Measurements from ENCODE around the gene TRIM41. TPM values are rescaled to one million over a fixed set of nuclear protein-coding genes. Genes with fewer than 3 reads are reported as not detected.

TRIM41 gene
- total and polyA plus RNA-seq, 2 of the 13 experiments (the other 11 are each of a cell fraction or from before 2014, with no cell fraction given), result 10.2 to 16.7 TPM

DNA sequence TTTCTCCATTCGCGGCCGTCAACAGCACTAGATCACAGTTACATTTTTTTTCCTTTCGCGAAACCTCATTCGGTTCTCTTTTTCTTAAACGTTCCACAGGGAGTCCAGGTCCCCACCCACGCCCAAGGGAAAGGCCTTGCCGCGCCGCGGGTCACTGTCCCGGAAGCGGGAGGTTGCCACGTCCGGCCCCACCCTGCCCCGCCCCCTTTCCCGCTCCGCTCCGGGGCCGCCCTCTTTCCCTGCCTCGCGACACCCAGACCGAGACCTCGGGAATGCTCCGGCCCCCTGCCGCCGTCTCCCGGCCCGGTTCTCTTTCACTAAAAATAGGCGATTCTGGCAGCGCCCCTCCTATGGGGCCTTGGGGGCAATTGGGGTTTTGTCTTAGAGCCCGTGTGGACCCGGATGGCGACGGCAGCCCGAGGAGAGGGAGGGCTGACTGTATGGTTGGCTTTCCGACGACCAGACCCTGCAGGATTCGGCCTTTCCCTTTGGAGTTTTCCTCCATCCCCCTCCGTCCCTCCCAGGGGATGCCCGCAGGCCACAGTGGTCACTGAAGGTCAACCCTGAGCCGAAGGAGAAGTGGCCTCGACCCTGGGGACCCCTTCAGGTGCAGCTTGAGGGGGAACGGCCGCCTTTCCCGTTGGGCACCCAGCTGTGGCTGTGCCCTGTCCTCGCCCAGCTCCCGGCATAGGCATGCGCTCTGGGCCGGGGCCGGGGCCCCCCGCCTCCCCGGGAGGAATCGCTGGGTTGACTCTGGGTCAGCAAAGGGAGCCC lies 23.4 kb downstream of the TRIM41 start (continued):
- TF ChIP-seq GTF3A (CRISPR knock-in tag; conservative IDR thresholded peaks at IDR 0.05), result no peak
- TF ChIP-seq CREB1 (IDR thresholded peaks at IDR 0.05), result no peak
- no peak for TF ChIP-seq CREB1 (CRISPR knock-in tag; IDR thresholded peaks at IDR 0.05)
- TF ChIP-seq ZNF615 (CRISPR knock-in tag; IDR thresholded peaks at IDR 0.05; ENCODE audit: borderline replicate concordance), result 0 out of 2 replicates have a peak, but pooled peaks have one; percentile 64
- peak; percentile 75 for TF ChIP-seq GABPA (IDR thresholded peaks at IDR 0.05; ENCODE audit: low read depth, low read length)
- TF ChIP-seq GABPA (CRISPR knock-in tag; IDR thresholded peaks at IDR 0.05; ENCODE audit: low read depth), result peak; percentile 89
- no peak for TF ChIP-seq ZNF138 (CRISPR knock-in tag; IDR thresholded peaks at IDR 0.05; ENCODE audit: low read depth)
- TF ChIP-seq MED8 (CRISPR knock-in tag; IDR thresholded peaks at IDR 0.05; ENCODE audit: insufficient replicate concordance), result peak; percentile 50

DNA sequence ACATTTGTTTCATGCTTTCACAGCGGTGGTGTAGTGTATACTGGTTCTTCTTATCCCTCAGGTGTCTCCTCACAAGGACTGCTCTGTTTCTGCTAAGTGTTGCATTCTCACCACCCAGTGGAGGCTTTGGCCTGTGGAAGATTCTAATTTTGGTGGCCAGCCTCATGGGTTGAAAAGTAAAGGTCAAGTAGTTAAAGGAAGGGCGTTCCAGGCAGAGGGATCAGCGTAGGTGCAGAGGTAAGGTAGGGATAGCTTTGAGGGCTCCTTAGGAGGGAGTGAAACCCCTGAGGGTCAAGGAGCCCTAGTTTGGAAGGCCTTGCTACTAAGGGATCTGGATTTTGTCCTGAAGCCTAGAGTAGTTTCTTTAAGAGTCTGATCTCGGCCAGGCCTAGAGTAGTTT lies 25.2 kb downstream of the TRIM41 start:
- peak overlapping the region; percentile 60 to 94 (median 91) for H3K4me3 ChIP-seq (replicated peaks in 1 of 3; ENCODE audit: insufficient read depth in 1 of 3, low read depth in 2 of 3, low read length in 3 of 3)
- H3K9ac ChIP-seq (ENCODE audit: insufficient read depth, low read depth, low read length), result peak overlapping the region; percentile 74
- peaks cover 29% of the 10 kb centered on the region for H4K20me1 ChIP-seq (ENCODE audit: insufficient read depth, low read length)
- 53% methylated on average over 3 of the region's 4 CpGs for WGBS (ENCODE audit: low lambda C conversion rate)
- ChIA-PET CTCF (ENCODE audit: low intra/inter-chr PET ratio, low total read pairs) (no interaction called here), POLR2A (interaction anchor here (7.1 to 7.5 kb wide), 2 partner anchors 12 to 15 kb away, joined by 41 to 102 read pairs; partner anchors contain the start of gene TRIM52)
- intact Hi-C loops (cut with micrococcal nuclease; ENCODE audit: unreplicated experiment) (no loop called here), in situ Hi-C loops (cut with HindIII; ENCODE audit: extremely low pct_ligation_motif_present, low pct_unique_long_range_greater_than_20kb) (no loop called here)
- no peaks in the 10 kb centered on the region; a peak in 1 of 5 replicates for H3K27me3 ChIP-seq (ENCODE audit: control insufficient read depth in 1 of 2, insufficient read depth in 2 of 2, low read length in 2 of 2)
- TF ChIP-seq POLR2G (IDR thresholded peaks at IDR 0.05; ENCODE audit: low read depth, low read length) (0 out of 2 replicates have a peak, but pooled peaks have one; percentile 19), ZNF136 (CRISPR knock-in tag; IDR thresholded peaks at IDR 0.05; ENCODE audit: low read depth) (no peak), ZNF501 (CRISPR knock-in tag; IDR thresholded peaks at IDR 0.05) (peak; percentile 24; the same call in 1 of the 2 replicates), ZC3H13 (CRISPR knock-in tag; IDR thresholded peaks at IDR 0.05) (0 out of 2 replicates have a peak, but pooled peaks have one; percentile 37)
- TF ChIP-seq, protein P1, sequence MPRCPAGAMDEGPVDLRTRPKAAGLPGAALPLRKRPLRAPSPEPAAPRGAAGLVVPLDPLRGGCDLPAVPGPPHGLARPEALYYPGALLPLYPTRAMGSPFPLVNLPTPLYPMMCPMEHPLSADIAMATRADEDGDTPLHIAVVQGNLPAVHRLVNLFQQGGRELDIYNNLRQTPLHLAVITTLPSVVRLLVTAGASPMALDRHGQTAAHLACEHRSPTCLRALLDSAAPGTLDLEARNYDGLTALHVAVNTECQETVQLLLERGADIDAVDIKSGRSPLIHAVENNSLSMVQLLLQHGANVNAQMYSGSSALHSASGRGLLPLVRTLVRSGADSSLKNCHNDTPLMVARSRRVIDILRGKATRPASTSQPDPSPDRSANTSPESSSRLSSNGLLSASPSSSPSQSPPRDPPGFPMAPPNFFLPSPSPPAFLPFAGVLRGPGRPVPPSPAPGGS (CRISPR knock-in tag; IDR thresholded peaks at IDR 0.05), result 0 out of 2 replicates have a peak, but pooled peaks have one; percentile 1
- H3K4me1 ChIP-seq (ENCODE audit: insufficient read depth, low read length), result peaks cover 49% of the 10 kb centered on the region
- no TSS peak for BruUV-seq (replicated peaks)
- H3K27ac ChIP-seq (ENCODE audit: extremely low read length, insufficient read depth, low read length), result peak overlapping the region; percentile 38
- peaks cover 0 to 7% of the 10 kb centered on the region in 2 experiments; a peak in 1 of 5 replicates for H3K36me3 ChIP-seq (replicated peaks in 1 of 2; ENCODE audit: control insufficient read depth in 1 of 2, insufficient read depth in 2 of 2, low read length in 2 of 2)
- no peaks in the 10 kb centered on the region for H3K9me3 ChIP-seq (ENCODE audit: low read length)
- H3K4me2 ChIP-seq (ENCODE audit: low read depth, low read length), result peak overlapping the region; percentile 96
- FAIRE-seq, result no peak
- no peak for DNase-seq (ENCODE audit: low spot score)
- H2AFZ ChIP-seq (ENCODE audit: low read length), result no peak overlapping the region
- no peak for ATAC-seq
- peaks cover 78% of the 10 kb centered on the region for H3K79me2 ChIP-seq (ENCODE audit: insufficient read depth, low read length)
